HL-60/S4 treated with retinoic acid at 250 ng/mL for 4 days and 3 days (cell line): ENCODE data around the gene RSU1.

ENCODE experiments used
- in situ Hi-C: fragments of 300-500 bp; cut with MboI; formaldehyde crosslinking; loops from 2 replicates; pipeline ENCODE4 v1.7.0; 2022; ENCODE audit warnings: low sequenced_read_pairs

RSU1 gene

DNA sequence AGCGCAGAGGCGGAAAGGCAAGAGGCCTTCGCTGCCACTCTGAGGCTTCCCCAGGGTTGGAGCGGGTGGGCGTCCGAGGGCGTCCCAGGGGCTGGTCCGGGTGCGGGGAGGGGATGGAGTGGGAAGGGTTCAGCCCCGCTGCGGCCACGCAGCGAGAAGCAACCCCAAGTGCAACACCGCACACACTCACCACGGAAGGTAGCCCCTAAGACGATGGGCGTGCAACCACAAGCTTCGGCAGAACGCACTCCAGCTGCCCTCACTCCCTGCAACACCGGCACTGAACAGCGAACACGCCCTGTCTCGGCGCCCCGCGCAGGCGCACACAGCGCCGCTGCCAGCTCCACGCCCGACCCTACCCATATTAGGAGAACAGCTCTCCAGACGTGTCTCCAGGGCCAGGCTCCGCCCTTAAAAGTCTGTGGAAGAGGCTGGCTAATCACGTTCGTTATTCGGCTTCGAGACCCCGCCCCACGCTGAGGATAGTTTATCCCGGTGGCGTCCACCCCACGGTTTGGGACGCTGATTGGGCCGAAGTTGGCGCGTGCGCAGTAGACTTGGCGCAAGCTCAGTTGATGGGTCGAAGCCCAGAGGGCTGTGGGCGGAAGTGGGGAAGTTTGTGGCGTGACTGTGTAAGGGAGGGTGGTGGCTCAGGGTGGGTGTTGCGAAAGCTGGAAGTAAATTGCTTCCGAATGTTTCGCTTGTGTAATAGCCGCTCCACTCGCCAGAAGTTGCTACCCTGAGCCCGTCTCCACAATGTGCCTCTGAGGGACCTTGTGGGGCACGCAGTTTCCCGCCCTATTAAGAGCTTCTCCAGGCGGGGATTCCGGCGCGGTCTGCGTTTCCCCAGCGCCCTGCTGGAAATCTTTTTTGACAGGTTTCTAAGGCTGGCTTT lies at the start of gene RSU1:
TSS of gene RSU1 (minus strand) at position 300 of the 895 bp plus-strand sequence. CDS start 343 bp downstream, outside the sequence.
- in situ Hi-C loops, result no loop called here

DNA sequence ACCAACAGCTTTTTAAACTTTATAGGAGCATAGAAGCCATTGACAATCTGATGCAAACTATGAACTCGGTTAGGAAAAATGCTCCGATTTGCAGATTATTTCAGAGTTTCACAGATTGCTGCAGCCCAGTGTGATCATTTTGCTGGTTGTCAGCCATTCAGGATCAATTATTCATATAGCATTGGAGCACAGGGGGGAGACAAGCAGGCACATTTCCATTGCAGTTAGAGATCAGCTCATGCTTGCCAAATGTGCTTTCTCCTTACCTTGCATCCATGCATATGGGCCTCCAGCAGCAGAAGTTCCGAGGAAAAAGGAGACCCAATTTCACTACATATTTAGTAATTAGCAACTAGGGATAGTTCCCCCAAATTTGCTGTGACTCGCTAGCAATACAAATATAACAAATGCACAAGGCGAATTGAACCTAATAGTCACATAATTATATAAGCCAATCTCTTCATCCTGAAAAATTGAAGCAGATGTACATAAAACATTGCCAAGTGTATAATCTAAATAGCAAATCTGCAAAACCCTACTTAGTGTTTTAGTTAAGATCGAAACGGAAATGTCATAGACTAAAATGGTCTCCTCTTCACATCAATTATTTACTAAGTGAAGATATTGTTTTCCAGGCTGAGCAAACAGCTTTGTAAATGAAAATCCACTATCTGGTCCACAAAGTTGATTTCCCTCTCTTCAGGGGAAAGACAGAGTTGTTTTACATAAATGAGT lies 49.5 kb upstream of the RSU1 start:
- in situ Hi-C loops, result no loop called here

DNA sequence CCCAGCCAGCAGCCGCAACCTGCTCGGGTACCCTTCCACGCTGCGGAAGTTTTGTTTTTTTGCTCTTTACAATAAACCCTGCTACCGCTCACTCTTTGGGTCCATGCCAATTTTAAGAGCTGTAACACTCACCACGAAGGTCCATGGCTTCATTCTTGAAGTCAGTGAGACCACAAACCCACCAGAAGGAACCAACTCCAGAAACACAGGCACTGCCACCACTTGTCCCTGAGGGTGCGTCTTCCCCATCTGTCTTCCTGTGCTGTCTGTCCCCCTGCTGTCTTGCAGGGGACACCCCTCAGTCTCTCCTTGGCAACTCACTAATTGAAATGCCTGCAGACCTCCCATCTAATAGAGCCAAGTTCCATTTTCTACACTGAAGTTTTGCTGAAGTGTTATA lies 48.5 kb upstream of the RSU1 start:
- in situ Hi-C loops, result no loop called here

DNA sequence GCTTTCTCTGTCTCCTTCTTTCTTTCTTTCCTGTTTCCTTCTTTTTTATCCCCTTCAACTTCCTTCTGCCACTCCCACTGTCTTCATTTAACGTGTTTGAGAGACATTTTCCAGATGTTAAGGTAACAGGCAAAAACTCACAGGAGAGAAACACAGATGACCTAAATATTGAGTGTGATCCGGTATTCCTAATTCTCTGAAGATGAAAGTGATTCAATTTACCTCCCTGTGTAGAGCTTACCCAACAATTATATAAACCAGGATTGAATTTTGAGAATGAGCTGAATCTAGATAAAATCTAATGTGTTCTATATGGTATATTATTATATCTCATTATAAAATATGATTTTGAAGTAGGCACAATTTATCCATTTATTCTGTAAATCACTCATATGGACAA lies 46.5 kb upstream of the RSU1 start:
- in situ Hi-C loops, result no loop called here

DNA sequence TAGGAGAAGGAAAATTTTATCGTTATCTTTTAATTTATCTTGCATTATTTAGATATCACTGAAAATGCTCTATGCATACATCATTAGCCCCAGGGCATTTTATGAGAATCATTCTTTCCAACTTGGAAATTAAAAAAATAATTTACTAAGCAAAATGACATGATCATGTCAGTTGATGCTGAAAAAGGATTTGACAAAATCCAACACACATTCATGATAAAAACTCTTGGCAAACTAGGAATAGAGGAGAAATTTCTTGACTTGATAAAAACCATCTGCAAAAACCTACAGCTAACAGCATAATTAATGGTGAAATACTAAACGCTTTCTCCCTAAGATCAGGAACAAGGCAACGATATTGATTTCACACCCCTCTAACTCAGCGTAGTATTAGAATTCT lies 40.2 kb upstream of the RSU1 start:
- in situ Hi-C loops, result no loop called here

DNA sequence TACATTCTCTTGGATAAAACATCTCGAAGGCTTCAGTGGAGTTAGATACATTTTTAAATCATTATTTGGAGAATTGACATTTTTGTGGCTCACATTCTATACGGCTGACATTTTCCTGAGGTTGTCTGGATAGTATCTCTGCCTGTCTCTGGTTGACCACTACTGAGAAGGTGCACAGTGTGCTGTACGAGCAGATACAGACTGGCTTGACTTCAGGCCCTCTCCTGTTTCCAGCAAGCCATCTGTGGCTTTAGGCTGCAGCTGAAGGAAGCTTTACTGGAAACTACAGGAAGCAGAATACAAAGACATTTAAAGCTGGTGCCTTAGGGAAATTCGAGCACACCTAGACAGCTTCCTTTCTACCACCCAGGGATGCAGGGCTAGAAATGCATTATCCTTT lies 39.3 kb upstream of the RSU1 start:
- in situ Hi-C loops, result no loop called here

DNA sequence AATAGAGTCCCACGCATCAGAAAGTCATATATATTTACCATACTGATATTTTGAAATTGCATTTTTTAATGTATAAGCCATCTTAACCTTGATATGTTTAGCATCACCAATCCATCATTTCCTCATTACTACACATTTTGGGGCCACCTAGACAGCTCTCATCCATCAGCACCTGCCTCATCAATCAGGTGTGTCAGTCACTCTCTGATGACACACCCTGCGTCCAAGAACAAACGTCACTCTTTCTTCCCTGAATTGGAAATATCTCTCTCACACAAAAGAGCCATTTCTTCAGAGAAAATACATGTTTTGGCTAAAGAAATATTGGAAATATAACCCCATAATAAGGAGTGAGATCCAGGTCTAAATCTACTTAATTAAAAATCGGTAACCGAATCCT lies 38.9 kb upstream of the RSU1 start:
- in situ Hi-C loops, result no loop called here

DNA sequence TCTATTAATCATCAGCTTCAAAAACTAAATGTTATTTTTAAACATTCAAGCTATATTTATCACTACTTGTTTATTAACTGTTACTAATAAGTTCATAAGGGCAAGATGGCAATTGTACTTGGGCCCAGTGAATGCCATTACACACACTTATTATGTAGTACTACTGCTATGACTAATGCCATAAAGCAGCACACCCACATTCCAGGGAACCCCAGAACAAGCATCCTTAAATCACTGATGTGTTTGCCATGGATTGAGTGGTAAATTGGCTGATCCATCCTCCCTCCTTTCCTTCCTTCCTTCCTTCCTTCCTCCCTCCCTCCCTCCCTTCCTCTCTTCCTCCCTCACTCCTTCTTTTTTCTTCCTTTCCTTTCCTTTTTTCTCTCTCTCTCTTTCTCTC lies 37.4 kb upstream of the RSU1 start:
- in situ Hi-C loops, result no loop called here

DNA sequence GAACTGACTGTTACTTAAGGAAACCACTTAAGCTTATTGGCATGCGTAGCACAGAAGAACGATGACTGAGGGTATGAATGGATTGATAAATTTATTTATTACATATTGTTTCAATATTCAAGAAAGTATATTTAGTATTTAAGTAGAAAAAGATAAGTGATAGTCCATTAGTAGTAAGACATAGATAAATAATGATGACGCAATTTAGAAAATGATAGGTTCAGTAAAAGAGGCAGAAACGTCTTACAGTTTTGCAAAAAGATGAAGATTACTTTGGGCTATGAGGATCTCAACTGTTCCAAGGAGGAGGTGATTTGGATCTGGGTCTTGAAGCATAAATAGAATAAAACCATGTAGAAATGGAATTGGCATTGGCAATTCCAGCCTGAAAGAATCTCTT lies 36.6 kb upstream of the RSU1 start:
- in situ Hi-C loops, result no loop called here

DNA sequence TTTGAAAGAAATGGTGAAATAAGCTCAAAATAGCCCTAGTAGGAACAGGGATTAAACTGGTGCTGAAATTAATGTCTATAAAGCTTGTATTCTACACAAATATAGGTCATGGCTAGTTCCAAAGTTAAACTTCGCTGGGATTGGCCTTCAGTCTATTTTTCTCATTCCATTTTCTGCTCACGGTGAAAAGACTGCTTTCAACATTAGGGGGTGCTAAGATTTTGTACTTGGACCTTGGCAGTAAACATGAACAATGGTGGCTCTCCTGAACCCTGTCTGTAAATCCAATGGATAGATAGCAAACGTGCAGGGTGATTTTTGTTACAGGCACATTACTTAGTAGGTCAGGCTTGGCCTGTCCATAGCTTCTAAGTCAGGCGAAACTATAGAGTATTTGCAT lies 36.0 kb upstream of the RSU1 start:
- in situ Hi-C loops, result no loop called here

DNA sequence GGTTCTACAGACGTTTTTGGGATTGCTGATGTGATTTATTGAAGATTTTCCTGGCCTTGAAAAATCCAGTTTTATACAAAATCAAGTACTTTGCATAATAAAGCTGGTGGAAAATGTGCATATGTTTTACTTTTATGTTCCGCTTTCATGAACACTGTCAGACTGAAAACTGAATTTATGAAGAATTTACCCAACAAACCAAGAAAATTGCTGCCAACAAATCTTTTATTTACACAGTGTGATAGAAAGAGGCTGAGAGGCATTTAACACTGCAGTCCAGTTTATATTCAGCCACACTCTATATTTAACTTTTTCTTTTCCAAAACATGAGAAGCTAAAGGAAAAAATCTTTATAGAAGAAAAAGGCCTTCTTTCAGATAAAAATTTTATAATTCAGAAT lies 35.4 kb upstream of the RSU1 start:
- in situ Hi-C loops, result no loop called here

DNA sequence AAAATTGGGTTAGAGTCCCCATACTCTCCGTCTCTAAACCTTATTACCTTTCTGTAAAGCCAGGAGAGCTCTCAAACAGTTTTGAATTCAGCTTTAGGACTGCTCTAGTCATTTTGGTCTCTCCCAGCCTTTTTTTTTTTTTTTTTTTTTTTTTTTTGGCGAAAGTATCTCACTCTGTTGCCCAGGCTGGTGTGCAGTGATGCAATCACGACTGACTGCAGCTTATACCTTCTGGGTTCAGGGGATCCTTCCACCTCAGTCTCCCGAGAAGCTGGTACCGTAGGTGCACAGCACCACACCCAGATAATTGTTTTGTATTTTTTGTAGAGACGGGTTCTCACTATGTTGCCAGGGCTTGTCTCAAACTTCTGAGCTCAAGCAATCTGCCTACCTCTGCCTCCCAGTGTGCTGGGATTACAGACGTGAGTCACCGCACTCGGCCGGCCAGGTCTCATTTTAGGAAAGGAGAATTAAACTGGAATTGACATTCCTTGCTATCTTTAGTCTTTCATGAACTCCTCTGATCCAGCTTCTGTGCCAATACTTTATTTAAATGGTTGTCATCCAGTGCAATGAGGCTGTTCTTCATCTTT lies 31.4 kb upstream of the RSU1 start:
- in situ Hi-C loops, result loop anchor here (10.0 to 25.0 kb wide), 2 partner anchors 406 to 589 kb away; no protein-coding TSS in a partner anchor

DNA sequence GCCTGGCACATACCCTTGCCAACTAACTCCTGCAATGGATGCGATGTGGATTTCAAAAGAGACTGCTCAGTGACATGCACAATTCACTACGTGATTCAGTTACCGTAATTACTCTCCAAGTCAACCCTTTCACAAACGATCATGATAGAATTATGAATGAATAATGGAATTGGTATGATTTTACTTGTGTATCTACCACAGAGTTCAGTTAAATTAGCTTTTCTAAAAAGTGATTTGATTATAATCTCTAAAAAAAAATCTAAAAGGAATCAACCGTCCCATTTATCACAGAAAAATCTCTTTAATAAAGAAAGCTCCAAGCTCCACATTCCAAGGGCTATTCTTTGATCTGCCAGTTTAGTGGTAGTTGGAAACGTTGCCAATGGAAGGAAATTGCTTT lies 30.4 kb upstream of the RSU1 start:
- in situ Hi-C loops, result loop anchor here (10.0 to 25.0 kb wide), 2 partner anchors 407 to 590 kb away; no protein-coding TSS in a partner anchor

DNA sequence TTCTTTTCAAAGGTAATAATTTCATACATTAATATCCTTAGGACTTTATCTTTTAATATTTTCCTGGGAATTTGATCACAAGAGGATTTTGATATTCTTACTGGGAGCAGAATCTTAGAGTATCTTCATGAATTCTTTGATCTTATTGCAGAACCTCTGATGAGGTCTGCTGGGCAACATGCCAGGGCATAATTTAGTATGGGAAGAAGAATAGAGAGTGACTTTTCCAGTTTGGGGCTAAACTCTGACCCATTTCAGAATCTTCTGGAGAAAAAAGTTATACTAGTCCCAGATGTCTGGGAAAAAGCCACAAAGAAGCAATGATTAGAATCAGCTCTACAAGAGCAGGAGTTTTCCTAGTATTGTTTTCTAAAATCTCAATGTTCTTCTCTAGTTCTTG lies 28.0 kb upstream of the RSU1 start:
- in situ Hi-C loops, result loop anchor here (10.0 to 25.0 kb wide), 2 partner anchors 410 to 592 kb away; no protein-coding TSS in a partner anchor

DNA sequence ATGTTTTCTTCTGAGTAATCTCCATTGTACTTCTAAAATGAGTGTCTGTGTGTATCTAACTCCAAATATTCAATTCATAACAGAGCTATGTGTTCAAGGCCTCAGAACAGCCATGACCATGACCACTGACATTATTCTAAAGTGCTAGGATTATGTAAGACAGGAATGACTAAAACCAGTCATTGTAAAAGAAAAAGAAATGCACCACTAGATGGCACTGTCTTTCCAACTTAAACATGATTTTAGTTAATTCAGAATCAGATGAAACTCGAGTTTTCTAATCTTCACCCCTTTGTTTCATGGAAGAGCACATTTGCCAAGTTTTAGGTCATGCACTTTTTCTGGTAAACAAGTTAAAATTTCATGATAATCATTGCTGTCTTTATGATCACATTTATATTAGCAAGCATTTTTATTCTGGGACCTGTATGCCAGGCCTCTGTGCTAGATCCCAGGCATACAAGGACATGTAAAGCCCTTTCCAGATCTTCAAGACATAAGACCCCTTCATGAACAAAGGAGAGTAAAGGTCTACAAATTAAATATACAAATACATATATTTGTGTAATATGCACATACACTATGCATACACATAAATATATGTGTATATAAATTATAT lies 26.1 kb upstream of the RSU1 start:
- in situ Hi-C loops, result loop anchor here (10.0 to 25.0 kb wide), 2 partner anchors 411 to 594 kb away; no protein-coding TSS in a partner anchor

DNA sequence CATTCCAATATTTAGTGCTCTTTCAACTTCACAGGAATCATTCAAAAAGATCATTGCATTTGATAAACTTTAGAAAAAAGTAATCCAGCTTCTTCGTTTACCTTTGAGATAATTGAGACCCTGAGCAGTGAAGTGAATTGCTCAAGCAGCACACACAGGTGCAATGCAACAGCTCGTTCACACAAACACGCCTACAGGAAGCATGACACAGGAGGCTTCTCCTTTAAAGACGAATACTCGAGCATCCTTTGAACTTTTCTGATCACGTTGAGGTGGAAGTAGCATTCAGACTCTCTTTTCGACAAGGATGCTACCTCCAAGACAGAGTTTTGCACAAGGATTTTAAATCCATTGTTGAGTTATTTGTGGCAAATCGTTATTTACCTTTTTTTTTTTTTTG lies 18.0 kb upstream of the RSU1 start:
- in situ Hi-C loops, result loop anchor here (25.0 kb wide), 1 partner anchor 602 kb away; no protein-coding TSS in a partner anchor

DNA sequence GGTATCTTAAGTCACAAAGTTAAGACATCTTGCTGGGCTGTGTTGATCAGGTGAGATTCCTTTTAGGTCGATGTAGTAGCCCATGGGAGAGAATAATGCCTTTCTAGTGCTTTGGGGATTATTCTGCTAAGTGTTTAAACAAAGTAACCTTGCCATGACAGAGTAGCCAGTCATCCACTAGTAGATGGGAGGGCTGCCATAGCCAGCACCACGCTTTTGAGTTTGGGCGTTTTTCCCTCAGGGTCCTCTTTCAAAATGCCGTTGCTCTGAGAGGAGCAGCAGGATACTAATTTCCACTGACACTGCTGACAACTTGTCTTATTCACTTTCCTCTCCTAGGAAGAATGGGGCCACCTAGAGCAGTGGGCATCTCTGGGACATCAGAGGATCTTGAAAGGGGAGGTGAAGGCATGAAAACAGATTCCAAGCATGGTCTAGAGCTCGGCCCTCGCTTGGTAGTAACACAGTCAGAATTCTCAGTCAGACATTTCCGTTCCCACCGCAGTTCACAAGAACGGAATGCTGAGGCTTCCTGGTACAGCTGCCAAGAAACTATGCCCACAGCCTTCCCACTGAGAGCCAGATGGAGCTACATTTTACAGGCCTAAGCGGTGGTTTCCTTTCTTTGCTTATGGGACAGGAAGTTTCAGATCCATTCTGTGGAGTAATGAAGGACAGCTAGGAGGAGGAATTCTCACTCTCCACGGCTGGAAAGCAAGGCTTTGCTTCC lies 15.3 kb upstream of the RSU1 start:
- in situ Hi-C loops, result loop anchor here (25.0 kb wide), 1 partner anchor 605 kb away; no protein-coding TSS in a partner anchor

DNA sequence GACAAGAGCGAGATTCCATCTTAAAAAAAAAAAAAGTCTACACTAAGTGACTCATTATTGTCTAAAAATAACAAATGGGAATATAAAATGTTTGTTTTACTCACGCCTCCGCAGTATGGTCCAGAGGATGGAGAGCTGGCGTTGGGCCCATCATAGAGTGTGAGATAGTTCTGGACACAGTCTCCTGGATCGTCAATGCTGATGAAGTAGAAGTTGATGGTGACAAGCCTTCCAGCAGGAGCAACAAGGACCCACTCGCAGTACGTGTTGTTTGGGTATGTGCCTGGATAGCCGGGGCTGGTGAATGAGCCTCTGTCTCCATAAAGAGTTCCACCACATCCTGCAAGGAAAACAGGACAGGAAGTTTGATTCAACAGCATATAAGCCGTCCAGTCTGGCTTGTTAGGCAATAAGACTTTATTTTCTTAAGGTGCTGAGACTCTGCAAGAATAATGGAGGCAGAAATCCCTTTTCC lies 11.5 kb upstream of the RSU1 start:
- in situ Hi-C loops, result loop anchor here (25.0 kb wide), 1 partner anchor 609 kb away; no protein-coding TSS in a partner anchor

DNA sequence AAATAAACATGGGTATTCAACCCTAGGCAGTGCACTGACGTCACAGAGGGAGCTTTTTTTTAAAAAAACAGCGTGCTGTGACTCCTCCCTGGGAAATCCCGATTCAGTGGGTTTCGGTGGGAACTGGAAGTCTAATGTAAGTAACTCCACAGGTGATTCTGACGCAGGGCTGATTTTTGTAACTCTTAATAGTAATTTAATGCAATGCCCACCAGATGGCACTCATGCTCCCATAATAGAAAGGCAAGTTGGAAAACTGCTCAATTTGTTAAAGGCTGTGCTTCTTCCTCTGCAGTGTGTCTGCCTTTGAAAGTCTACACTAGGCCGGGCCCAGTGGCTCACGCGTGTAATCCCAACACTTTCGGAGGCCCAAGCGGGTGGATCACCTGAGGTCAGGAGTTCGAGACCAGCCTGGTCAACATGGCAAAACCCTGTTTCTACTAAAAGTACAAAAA lies 10.9 kb upstream of the RSU1 start:
- in situ Hi-C loops, result loop anchor here (25.0 kb wide), 1 partner anchor 609 kb away; no protein-coding TSS in a partner anchor

DNA sequence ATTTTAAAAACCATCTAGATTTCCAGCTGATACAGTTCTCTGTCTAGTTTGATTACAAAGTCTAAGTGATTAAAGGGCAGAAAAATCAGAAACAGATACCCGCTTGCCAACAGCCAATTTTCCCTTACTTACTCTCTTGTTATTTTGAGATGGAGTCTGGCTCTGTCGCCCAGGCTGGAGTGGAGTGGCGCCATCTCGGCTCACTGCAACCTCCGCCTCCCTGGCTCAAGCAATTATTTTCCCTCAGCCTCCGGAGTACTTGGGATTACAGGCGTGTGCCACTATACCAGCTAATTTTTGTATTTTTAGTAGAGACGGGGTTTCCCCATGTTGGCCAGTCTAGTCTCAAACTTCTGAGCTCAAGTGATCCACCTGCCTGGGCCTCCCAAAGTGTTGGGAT lies 10.2 kb upstream of the RSU1 start:
- in situ Hi-C loops, result loop anchor here (25.0 kb wide), 1 partner anchor 610 kb away; no protein-coding TSS in a partner anchor
